Testis (tissue), 2 donors: ENCODE measurements around the gene TMEM14C.

Experiments
- CTCF ChIP-seq, 3 experiments: fragments of 450-650 bp in 2 of 3; fragments of 200-600 bp in 1 of 3; sonication (generic) in 1 of 3; IDR thresholded peaks; one replicate each; pipeline ENCODE4 v1.5.1; 2016 to 2019; ENCODE audit warnings: antibody characterized with exemption in 3 of 3, mild to moderate bottlenecking in 2 of 3, moderate library complexity in 1 of 3
- POLR2A ChIP-seq: fragments of 450-650 bp; IDR thresholded peaks from one replicate; pipeline ENCODE4 v1.6.1; 2017; ENCODE audit warnings: antibody characterized with exemption, mild to moderate bottlenecking, moderate library complexity

DNA sequence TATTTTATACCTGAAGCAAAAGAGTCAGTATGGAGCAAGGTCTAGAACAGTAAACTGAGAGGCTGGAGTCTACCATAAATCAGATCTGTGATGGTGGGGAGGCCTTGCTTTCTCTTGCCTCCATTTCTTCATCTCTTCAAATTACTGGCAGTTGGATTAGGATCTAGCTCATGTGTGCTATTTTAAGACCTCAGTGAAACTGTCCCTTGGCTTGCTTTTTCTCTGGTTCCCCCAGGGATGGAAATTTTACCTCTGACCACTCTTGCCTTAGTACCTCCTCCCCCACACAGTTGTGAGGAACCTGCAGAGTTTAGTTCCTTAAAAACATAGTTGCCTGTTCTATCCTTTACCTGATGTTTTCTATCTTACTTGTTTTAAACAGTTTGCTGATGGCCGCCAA is 33.2 kb downstream of the TMEM14C start:
- TF ChIP-seq CTCF (IDR thresholded peaks at IDR 0.05) (no peak), POLR2A (no peak)
